HG03095 (cell line): ENCODE results near the gene CPSF4.
"Not testable (repeated sequence)": the region's sequence is repeated elsewhere in the genome, so short reads cannot be mapped to it uniquely, and the experiment has no call there.

Source experiments
- ATAC-seq: cut with Tn5 transposase; IDR thresholded peaks from one replicate; pipeline ENCODE4 v1.9.1; 2021; ENCODE audit warnings: moderate library complexity; ENCODE audit not compliant: unreplicated experiment

The CPSF4 gene

DNA sequence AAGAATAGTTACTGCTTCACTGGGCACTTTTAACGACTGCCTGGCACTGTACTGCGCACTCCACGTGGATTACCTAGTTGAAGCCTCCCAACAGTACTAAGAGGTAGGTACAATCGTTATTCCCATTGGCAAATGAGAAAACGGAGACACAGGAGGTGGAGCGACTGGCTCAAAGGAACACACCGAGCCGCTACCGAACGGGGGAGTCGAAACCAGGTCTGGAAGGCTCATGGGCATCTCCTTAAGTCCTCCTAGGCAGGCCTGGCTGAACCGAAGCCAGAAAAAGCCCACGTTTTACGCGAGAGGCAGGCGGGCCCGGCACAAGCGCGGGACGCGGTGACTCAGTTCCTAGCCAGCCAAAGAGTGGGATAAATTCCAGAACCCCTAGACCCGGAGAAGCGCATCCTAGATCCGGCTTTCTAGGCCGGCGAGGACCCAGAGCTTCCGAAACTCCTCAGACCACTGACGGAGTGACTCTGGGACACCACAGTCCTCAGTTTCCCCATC is 30.8 kb upstream of the CPSF4 start:
- ATAC-seq, result no peak

DNA sequence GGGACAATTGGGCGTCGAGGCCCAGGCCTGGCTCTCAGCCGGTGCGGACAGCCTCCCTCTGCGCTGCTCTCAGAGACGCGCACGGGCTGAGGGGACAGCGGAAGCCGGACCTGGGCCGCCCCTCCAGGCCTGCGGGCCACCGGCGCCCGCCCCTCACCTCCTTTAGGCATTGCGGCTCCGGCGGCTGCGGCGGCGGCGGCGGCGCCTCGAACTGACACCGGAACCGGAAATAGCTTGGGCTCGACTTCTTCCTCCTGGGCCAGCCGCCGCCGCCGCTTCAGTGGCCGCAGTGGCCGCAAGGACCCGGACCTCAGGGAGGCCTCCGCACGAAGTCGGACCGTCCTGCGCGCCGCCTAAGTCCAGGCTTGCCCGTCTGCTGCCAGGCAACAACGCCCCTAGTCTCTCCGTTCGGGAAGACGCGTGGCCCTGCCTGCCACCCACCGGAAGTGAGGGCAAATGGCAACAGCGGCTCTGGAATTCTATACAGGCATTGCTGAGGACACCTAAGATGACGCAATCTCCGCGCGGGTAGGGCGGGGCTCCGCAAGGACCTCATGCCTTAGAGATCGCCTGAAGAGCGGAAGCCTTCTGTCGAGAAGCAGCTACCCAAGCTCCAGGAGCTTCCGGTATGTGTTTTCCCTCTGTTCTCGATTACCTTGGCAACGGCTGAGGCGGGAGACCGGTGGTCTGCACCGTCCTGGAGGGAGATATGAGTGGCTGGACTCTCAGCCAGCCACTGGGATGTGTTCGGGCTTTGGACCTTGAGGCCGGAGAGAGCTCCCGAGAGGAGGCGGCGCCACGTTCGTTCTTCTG is 30.2 kb upstream of the CPSF4 start, which contains the start of the genes BUD31 and PDAP1:
Gene BUD31 (plus strand): TSS at position 591 of the 813 bp plus-strand sequence. CDS start 2,124 bp downstream, outside the sequence.
Gene PDAP1 (minus strand): TSS at position 219 of the 813 bp plus-strand sequence. CDS start 49 bp downstream, at position 170.
- peak; percentile 74 for ATAC-seq

DNA sequence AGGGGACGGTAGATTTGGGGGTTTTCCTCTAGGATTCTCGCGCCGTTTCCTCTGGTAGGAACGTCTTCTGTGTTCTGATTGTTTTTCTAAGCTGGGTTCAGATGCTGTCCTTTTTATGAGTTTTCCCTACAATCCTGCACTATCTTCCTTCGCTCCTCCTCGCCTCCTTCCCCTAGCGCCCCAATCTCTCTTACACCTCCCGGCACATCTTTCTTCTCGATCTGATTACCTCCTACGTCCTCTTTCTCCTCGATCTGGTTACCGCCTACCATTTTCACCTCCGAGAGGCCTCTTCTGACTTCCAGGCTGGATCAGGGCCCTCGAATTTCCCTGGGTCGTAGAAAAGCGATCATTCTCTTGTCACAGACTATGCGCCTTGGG is 29.6 kb upstream of the CPSF4 start:
- peak; percentile 7 for ATAC-seq

DNA sequence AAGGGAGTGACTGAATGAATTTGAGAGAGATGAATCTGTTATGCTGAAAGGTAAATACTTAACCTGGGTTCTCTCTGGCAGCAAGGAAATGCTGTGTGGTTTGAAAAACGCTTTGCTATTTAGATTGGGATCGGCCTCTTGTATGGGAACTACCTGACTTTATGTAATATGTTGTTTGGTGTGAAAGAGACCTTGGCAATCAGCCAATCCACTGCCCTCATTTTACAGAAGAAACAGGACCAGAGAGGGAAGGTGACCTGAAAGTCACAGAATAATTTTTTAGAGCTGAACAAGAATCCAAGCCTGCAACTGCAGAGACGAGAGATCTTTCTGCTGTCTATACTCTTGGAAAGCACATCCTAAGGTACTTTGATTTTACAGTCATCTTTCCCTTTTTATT is 28.9 kb upstream of the CPSF4 start:
- ATAC-seq, result no peak

DNA sequence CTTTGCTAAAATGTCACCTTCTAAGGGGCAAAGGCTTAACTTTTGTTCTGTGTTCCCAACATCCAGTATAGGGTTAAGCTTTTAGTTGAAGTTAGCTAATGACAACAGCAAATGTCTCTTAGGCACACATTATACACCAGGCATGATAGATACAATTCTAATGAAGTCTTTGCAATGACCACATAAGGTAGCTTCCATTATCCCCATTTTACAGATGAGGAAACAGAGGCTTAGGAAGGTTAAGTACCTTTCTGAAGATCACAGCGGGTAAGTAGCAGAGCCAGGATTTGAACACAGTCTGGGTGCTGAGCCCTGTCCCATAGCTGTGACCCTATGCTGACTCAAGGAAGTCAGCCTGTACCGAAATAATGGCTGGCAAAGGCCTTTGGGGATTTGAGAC is 28.1 kb upstream of the CPSF4 start:
- ATAC-seq, result no peak

DNA sequence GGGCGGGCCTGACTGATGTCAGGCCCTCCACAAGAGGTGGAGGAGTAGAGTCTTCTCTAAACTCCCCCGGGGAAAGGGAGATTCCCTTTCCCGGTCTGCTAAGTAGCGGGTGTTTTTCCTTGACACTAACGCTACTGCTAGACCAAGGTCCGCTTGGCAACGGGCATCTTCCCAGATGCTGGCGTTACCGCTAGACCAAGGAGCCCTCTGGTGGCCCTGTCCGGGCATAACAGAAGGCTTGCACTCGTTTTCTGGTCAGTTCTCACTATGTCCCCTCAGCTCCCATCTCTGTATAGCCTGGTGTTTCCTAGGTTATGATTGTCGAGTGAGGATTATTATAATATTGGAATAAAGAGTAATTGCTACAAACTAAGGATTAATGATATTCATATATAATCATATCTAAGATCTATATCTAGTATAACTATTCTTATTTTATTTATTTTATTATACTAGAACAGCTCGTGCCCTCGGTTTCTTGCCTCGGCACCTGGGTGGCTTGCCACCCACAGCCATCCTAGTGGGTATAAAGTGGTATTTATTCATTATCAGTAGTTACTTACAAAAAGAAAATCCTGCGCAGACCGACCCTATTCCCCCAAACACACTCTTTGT is 23.1 kb upstream of the CPSF4 start:
- not testable (repeated sequence) for ATAC-seq

DNA sequence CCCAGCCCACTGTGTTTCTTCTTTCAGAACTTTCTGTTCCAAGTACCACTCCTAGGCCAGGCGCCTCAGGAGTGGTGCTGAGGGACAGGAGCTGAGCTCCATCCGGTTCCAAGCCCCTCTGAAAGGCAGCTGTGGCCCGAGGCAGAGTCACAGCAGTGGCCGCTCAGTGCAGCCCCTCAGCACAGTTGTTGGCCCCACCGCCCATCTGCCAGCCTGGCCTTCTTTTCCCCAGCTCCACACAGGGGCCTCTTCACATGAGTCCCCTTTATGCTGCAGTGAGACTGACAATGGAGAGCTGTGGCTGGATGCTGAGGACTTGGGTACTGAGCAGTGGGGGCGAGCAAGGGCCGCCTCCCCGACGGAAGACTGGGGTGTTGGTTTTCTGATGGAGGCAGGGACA is 20.5 kb upstream of the CPSF4 start:
- no peak for ATAC-seq

DNA sequence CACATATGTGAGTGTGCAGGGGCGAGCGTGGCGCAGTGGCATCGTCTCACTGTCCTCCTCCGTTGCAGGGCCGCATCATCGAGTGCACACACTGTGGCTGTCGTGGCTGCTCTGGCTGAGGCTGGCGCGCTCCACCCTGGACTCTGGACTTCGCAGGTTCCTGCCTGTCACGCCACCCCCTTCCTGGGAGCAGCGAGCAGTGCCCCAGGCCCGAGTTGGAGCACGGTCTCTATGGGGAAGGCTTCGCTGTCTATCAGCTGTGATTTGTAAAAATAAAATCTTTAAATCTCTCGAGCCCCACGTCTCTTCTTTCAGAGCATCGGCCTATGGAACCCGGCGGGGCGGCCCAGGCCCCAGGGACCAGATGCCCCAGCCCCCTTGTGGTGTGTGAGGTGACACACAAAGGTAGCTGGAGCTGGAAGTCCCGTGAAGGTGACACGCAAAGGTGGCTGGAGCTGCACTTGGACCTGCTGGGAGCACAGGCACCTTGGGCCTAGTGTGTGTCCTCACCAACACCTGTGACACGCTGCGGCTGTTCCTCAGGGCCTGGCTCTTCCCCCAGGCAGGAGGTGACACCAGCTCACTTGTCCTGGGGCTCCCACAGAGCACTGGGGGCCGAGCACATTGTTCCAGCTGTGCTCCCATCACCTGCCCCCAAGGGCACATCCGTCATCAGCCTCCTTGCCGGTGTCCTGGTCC is 19.3 kb upstream of the CPSF4 start:
- ATAC-seq, result no peak

DNA sequence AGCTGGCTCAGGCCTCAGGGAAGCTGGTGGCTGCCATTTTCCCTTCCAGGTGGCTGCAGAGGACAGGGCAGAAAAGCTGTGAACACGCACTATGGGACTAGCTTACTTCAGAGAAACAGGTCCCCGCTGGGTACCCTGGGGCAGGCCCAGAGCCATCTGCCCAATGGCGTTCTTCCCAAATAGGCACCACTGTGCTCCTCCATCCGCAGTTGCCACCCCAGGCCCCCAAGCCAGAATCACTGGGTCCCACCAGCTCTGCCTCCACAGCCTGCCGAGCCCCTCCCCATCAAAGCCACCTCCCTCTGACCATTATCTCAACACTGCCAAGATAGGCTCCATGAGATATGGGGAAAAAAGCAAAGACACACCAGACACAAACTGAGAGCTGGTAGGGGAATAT is 18.5 kb upstream of the CPSF4 start:
- ATAC-seq, result no peak

DNA sequence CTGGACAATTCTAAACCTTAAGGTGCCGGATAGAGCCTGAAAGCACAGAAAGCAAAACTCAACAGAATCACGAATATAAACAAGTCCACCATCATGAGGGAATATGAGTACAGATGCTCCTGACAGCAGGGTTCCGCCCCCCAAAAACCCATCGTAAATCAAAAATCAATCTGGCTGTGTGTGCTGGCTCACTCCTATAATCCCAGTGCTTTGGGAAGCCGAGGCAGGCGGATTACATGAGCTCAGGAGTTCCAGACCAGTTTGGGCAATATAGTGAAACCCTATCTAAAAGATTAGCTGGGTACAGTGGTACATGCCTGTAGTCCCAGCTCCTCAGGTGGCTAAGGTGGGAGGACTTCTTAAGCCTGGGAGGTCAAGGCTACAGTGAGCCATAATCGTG is 17.8 kb upstream of the CPSF4 start:
- no peak for ATAC-seq

DNA sequence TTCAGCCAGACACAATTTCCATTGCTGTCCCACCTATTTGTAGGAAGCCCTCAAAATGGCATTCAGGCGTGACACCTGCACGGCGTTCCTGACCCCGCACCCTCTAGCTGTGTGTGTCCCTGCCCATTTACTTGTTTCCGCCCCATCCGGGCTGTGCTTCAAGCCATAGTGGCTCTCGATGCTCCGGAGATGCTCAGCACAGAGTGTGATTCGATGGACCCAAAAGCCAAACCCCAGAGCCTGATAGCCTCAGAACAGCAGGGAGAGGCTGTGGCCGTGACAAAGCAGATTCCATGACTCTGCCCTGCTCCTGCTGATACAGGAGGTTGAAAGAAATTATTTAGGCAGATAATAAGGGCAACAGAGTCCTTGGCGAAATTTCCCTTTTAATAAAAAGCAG is 16.6 kb upstream of the CPSF4 start:
- no peak for ATAC-seq

DNA sequence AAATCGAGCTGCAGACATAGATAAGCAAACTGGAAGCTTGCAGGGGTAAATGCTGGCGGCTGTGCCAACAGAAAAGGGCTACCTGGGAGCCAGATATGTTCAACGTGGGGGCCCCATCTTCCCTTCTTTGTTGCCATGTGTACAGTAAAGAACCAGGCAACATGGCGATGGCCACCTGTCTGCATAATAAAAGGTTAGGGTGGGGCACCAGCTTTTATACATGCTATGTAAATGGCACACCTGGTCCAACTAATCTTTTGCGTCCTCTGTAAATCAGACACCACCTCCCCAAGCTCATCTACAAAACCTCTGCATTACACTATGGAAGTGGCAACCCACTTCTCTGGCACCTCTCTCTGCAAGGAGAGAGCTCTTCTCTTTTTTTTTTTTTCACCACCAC is 16.1 kb upstream of the CPSF4 start:
- ATAC-seq, result no peak

DNA sequence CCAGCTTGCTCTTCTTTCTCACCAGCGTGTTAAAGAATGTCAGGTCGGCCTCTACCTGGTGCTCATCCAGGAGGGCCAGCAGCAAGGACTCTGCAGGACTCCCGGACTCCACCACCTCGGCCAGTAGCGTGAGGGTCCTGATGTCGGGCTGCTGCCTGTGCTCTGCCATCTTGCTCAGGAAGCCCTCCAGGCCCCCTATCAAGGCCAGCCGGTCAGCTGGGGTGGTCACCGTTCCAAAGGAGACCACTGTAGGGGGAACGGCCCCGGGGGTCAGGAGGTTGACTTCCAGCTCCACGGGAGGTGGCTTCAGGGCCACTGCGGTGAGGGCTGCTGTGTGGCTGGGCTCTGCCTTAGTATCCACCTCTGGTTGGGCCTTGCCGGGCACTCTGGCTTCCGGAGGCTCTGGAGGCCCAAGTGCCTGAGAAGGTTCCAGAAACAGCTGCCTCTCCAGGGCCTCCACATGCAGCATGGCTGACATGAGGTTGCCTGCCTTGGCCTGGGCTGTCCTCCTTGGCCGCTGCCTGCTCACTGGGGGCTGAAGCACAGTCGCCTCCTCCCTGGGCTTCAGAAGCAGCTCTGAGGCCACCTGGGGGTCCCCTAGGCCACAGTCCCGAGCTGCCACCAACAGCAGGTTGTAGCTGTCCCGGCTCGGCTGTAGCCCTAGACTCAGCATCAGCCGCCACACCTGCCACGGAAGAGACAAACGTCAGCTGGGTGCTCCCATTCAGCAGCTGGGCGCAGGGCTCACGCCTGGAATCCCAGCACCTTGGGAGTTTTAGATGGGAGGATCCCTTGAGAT is 13.6 kb upstream of the CPSF4 start:
- ATAC-seq, result no peak

DNA sequence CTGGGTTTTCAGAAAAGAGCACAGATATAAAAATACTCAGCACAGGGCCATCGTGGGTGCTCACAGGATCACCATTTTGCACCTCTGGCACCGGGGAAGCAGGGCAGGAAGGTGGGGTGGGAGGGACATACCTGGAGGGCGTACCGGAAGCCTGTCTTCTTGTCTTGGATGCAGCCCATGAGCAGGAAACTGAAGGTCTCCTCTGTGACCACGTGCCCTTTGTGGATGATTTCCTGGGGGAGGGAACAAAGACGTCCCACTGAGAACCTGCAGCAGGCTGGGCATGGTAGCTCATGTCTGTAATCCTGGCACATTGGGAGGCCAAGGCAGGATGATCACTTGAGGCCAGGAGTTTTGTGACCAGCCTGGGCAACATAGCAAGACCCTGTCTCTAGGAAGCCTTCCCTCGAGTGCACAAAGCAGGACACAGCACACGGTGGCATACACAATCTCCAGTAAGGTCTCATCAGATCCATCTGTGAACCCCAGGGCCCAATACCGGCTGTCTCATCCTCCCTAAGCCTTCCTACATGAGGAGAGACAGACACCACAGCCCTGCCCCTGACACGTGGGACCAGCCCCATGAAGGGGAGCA is 9.7 kb upstream of the CPSF4 start:
- no peak for ATAC-seq

DNA sequence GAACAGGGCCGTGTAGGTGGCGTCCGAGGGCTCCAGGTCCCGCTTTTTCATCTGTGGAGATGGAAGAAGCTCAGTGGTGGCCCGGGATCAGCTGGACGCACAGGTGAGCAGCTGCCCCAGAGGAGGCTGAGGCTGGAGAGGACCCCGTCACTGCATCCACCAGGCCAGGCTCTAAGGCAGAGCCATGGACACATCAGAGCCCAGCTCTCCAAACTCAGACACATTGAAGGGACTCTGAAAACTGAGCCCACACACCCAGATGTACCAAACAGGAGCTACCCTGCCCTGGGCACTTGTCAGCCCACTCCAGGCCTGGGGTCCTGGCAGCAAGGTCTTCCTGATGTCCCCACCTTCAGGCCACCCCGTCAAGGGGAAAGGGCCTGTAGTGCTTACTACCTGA is 9.0 kb upstream of the CPSF4 start:
- ATAC-seq, result no peak

DNA sequence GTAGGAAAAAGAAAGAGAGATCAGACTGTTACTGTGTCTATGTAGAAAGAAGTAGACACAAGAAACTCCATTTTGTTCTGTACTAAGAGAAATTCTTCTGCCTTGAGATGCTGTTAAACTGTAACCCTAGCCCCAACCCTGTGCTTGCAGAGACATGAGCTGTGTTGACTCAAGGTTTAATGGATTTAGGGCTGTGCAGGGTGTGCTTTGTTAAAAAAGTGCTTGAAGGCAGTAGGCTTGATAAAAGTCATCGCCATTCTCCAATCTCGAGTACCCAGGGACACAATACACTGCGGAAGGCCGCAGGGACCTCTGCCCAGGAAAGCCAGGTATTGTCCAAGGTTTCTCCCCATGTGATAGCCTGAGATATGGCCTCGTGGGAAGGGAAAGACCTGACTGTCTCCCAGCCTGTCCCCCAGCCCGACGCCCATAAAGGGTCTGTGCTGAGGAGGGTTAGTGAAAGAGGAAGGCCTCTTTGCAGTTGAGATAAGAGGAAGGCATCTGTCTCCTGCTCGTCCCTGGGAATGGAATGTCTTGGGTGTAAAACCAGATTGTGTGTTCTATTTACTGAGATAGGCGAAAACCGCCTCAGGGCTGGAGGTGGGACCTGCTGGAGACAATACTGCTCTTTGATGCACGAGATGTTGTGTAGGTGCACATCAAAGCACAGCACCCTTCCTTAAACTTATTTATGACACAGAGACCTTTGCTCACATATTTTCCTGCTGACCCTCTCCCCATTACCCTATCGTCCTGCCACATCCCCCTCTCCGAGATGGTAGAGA is 6.8 kb upstream of the CPSF4 start:
- not testable (repeated sequence) for ATAC-seq

DNA sequence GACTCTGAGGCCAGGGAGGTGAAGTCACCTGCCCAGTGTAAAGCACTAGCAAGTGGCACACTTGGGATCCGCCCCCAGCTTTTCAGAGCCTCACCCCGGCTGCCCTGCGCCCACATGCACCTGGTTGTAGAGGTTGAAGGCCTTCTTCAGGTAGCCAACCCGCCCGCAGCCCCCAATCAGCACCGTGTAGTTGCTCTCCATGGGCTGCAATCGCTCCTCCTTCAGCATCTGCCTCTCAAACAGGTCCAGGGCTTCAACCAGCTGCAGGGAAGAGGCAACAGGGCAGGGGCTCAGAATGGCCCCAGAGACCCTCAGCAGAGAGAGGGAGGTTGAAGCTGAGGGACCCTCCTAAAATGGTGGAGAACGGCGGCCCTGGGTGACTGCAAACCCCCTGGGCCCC is 5.6 kb upstream of the CPSF4 start:
- no peak for ATAC-seq

DNA sequence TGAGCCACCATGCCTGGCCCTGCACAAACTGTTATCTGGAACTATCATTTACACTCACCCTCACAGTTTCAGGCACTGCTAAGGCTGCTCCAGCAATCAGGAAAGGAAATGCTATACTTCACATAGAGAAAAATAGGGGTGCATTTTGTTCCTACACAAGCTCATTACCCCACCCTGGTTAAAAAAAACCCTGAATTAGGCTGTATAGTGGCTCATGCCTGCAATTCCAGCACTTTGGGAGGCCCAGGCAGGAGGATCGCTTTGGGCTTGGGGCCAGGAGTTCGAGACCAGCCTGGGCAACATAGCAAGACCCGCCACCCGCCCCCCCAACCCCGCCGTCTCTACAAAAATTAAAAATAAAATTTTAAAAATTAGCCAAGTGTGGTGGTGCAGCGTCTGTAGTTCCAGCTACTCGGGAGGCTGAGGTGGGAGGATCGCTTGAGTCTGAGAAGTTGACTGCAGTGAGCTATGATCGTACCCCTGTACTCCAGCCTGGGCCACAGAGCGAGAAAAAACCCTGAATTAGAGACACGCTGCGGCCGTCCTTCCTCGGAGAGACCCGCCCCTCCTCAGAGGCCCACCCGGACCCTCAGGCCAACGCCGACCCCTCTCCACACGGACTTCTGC is 684 bp upstream of the CPSF4 start:
- ATAC-seq, result peak; percentile 2

DNA sequence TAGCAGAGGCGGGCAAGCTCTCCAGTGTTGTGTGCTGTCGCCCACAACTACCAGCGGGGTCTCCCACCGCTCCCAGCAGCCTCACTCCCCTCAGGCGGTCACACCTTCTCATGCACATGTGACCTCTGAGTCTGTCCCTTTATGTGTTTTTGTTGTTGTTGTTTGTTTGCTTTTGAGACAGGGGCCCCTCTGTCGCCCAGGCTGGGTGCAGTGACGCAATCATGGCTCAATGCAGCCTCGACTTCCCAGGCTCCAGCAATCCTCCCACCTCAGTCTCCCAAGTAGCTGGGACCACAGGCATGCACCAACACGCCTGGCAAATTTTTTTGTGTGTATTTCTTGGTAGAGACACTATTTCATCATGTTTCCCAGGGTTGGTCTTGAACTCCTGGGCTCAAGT is 1.5 kb downstream of the CPSF4 start:
- ATAC-seq, result no peak
